ENCODE measurements around the gene MLF2. TPM values are rescaled to one million over a fixed set of nuclear protein-coding genes. Genes with fewer than 3 reads are reported as not detected.

MLF2 gene
- 178 and 274 TPM in 2 replicates for total RNA-seq (2014; rRNA removed; shearing (Covaris generic); ENCODE audit: low replicate concordance)

- Histone ChIP-seq H3K27me3 (no peaks in the 10 kb centered on the region), H3K9me3 (no peaks in the 10 kb centered on the region), H3K4me3 (peak within 1 kb of the TSS; percentile 97), H3K36me3 (peaks cover 47% of the 10 kb centered on the region)
- DNase-seq, result peak; percentile 98
Observed at GRCh38 chr12:6752921-6753771, at the start of gene MLF2. Gene MLF2, minus strand, starts transcription at chr12:6753141. Its CDS starts 807 bp downstream, at chr12:6752334.

- H3K36me3 ChIP-seq, result no peaks in the 10 kb centered on the region
- no peaks in the 10 kb centered on the region for H3K27me3 ChIP-seq
- no peak overlapping the region for H3K4me3 ChIP-seq
- DNase-seq, result no peak
- H3K9me3 ChIP-seq, result no peaks in the 10 kb centered on the region
Observed at GRCh38 chr12:6799147-6799546, 46.2 kb upstream of the MLF2 start.

GRCh38 chr12:6796576-6796975, 43.6 kb upstream of the MLF2 start:
- H3K27me3 ChIP-seq, result no peaks in the 10 kb centered on the region; the same call in 1 of the 2 replicates
- no peaks in the 10 kb centered on the region for H3K9me3 ChIP-seq
- no peak overlapping the region for H3K4me3 ChIP-seq
- no peaks in the 10 kb centered on the region for H3K36me3 ChIP-seq
- no peak for DNase-seq

GRCh38 chr12:6795088-6795487, 42.1 kb upstream of the MLF2 start:
- no peaks in the 10 kb centered on the region for H3K36me3 ChIP-seq
- no peak for DNase-seq
- H3K27me3 ChIP-seq, result no peaks in the 10 kb centered on the region; the same call in 1 of the 2 replicates
- H3K4me3 ChIP-seq, result no peak overlapping the region
- H3K9me3 ChIP-seq, result no peaks in the 10 kb centered on the region

GRCh38 chr12:6792522-6793201, 39.7 kb upstream of the MLF2 start:
- H3K27me3 ChIP-seq, result no peaks in the 10 kb centered on the region; the same call in 1 of the 2 replicates
- no peaks in the 10 kb centered on the region for H3K36me3 ChIP-seq
- no peaks in the 10 kb centered on the region for H3K9me3 ChIP-seq
- no peak for DNase-seq
- no peak overlapping the region for H3K4me3 ChIP-seq

GRCh38 chr12:6791931-6792520, 39.1 kb upstream of the MLF2 start:
- H3K4me3 ChIP-seq, result no peak overlapping the region

GRCh38 chr12:6790496-6791150, 37.7 kb upstream of the MLF2 start:
- no peak overlapping the region for H3K4me3 ChIP-seq
- no peaks in the 10 kb centered on the region for H3K9me3 ChIP-seq
- H3K27me3 ChIP-seq, result no peaks in the 10 kb centered on the region; the same call in 1 of the 2 replicates
- DNase-seq, result no peak
- H3K36me3 ChIP-seq, result no peaks in the 10 kb centered on the region

More at GRCh38 chr12:6791931-6792520, 39.1 kb upstream of the MLF2 start:
- no peaks in the 10 kb centered on the region for H3K36me3 ChIP-seq
- H3K27me3 ChIP-seq, result no peaks in the 10 kb centered on the region; the same call in 1 of the 2 replicates
- DNase-seq, result no peak
- H3K9me3 ChIP-seq, result no peaks in the 10 kb centered on the region

GRCh38 chr12:6788972-6789924, 36.3 kb upstream of the MLF2 start, which contains the start of gene CD4:
Gene CD4, plus strand, starts transcription at chr12:6789528. Its CDS starts 10,611 bp downstream, at chr12:6800139.
- no peaks in the 10 kb centered on the region for H3K9me3 ChIP-seq
- H3K36me3 ChIP-seq, result no peaks in the 10 kb centered on the region
- no peak within 1 kb of the TSS for H3K4me3 ChIP-seq
- no peaks in the 10 kb centered on the region; the same call in 1 of the 2 replicates for H3K27me3 ChIP-seq
- no peak for DNase-seq

GRCh38 chr12:6787309-6787708, 34.4 kb upstream of the MLF2 start:
- no peak for DNase-seq
- H3K36me3 ChIP-seq, result no peaks in the 10 kb centered on the region
- no peak overlapping the region for H3K4me3 ChIP-seq
- H3K9me3 ChIP-seq, result no peaks in the 10 kb centered on the region
- no peaks in the 10 kb centered on the region for H3K27me3 ChIP-seq

- DNase-seq, result no peak
- Histone ChIP-seq H3K36me3 (no peaks in the 10 kb centered on the region), H3K27me3 (no peaks in the 10 kb centered on the region), H3K4me3 (no peak overlapping the region), H3K9me3 (no peaks in the 10 kb centered on the region)
Observed at GRCh38 chr12:6786416-6787094, 33.6 kb upstream of the MLF2 start.

- Histone ChIP-seq H3K36me3 (no peaks in the 10 kb centered on the region), H3K4me3 (no peak overlapping the region), H3K27me3 (no peaks in the 10 kb centered on the region), H3K9me3 (no peaks in the 10 kb centered on the region)
- no peak for DNase-seq
Observed at GRCh38 chr12:6784761-6785160, 31.8 kb upstream of the MLF2 start.

- H3K9me3 ChIP-seq, result no peaks in the 10 kb centered on the region
- DNase-seq, result no peak
- H3K27me3 ChIP-seq, result no peaks in the 10 kb centered on the region
- H3K4me3 ChIP-seq, result no peak overlapping the region
- no peaks in the 10 kb centered on the region for H3K36me3 ChIP-seq
Observed at GRCh38 chr12:6784296-6784695, 31.4 kb upstream of the MLF2 start.

- Histone ChIP-seq H3K36me3 (no peaks in the 10 kb centered on the region), H3K4me3 (no peak overlapping the region), H3K27me3 (no peaks in the 10 kb centered on the region), H3K9me3 (no peaks in the 10 kb centered on the region)
- DNase-seq, result no peak
Observed at GRCh38 chr12:6783828-6784227, 30.9 kb upstream of the MLF2 start.

- Histone ChIP-seq H3K27me3 (no peaks in the 10 kb centered on the region), H3K9me3 (no peaks in the 10 kb centered on the region), H3K4me3 (no peak overlapping the region), H3K36me3 (no peaks in the 10 kb centered on the region)
- DNase-seq, result no peak
Observed at GRCh38 chr12:6782850-6783566, 30.1 kb upstream of the MLF2 start.

GRCh38 chr12:6782119-6782518, 29.2 kb upstream of the MLF2 start:
- H3K27me3 ChIP-seq, result no peaks in the 10 kb centered on the region
- no peak for DNase-seq
- no peak overlapping the region for H3K4me3 ChIP-seq
- H3K9me3 ChIP-seq, result no peaks in the 10 kb centered on the region
- no peaks in the 10 kb centered on the region for H3K36me3 ChIP-seq
